NB4 (cell line): ENCODE measurements around the gene BCL2L13.

ENCODE experiments used
- DNase-seq: peaks from one replicate; pipeline ENCODE4 v3.0.0; 2010; ENCODE audit warnings: low read depth
- H3K4me3 ChIP-seq: one replicate; pipeline ENCODE4 v1.5.1; 2011; ENCODE audit warnings: mild to moderate bottlenecking, low read depth, low read length, moderate library complexity
- MYC ChIP-seq: IDR thresholded peaks from 2 replicates; pipeline ENCODE4 v1.6.1; 2011; ENCODE audit warnings: low read depth, low read length
- POLR2A ChIP-seq: IDR thresholded peaks from 2 replicates; pipeline ENCODE4 v1.6.1; 2011; ENCODE audit warnings: mild to moderate bottlenecking; ENCODE audit not compliant: insufficient read length; ENCODE audit errors: extremely low read depth
- TF ChIP-seq, protein P1 (sequence below): IDR thresholded peaks from one replicate; pipeline ENCODE4 v1.5.1; 2012; ENCODE audit warnings: low read depth, low read length
- TF ChIP-seq, protein P2 (sequence below): IDR thresholded peaks from 2 replicates; pipeline ENCODE4 v1.6.1; 2011; ENCODE audit warnings: low read depth, low read length

The BCL2L13 gene

DNA sequence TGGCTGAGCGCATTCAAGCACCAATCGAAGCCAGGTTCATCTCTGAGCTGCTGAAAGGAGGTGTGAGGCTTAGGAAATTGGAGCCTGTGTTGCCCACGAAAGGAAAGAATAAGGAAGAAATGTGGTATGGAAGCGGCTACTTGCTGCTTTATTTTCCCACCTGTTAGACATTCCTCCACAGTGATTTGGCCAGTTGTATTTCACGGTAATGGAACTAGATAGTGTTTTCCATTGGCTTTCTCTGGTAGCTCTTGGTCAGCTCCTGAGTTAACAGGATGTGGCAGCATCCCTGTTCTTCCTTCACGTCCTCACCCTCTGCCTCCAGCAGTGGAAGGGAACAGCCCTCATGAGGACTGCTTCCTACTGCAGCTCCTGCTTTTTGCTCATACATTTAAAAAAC lies 91.0 kb downstream of the BCL2L13 start:
- DNase-seq, result no peak
- H3K4me3 ChIP-seq, result no peak overlapping the region

DNA sequence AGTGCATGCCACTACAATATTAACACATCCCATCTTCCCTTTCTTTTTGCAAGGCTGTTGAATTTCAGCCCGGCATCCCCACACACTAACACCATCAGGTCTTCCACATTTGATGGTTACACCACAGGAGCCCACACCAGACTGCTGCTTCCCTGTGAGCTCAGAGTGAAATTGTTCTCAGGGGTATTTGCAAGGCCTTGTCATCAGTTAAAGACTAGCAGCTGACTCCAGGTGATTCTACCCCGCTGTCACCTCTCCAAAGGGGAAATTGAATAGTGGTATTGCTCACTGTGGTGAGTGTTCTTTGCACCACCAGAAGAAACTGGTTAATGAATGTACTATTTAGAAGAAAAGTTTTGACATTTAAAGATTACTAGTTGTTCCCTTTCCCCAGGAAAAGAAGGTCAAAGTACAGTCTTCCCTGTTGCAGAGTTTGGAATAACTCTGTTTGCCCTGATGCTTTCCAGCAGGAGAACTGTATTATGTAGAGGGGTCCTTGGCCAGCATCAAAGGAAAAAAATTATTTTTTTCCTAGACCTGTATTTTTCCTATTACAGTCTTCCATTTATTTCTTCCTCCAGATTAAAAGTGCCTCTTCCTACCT lies 93.8 kb downstream of the BCL2L13 start:
- TF ChIP-seq POLR2A (no peak), MYC (no peak)
- TF ChIP-seq, protein P1, sequence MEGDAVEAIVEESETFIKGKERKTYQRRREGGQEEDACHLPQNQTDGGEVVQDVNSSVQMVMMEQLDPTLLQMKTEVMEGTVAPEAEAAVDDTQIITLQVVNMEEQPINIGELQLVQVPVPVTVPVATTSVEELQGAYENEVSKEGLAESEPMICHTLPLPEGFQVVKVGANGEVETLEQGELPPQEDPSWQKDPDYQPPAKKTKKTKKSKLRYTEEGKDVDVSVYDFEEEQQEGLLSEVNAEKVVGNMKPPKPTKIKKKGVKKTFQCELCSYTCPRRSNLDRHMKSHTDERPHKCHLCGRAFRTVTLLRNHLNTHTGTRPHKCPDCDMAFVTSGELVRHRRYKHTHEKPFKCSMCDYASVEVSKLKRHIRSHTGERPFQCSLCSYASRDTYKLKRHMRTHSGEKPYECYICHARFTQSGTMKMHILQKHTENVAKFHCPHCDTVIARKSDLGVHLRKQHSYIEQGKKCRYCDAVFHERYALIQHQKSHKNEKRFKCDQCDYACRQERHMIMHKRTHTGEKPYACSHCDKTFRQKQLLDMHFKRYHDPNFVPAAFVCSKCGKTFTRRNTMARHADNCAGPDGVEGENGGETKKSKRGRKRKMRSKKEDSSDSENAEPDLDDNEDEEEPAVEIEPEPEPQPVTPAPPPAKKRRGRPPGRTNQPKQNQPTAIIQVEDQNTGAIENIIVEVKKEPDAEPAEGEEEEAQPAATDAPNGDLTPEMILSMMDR, result no peak
- TF ChIP-seq, protein P2, sequence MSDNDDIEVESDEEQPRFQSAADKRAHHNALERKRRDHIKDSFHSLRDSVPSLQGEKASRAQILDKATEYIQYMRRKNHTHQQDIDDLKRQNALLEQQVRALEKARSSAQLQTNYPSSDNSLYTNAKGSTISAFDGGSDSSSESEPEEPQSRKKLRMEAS, result no peak
- DNase-seq, result no peak
- no peak overlapping the region for H3K4me3 ChIP-seq

More for the DNA sequence above, 91.0 kb downstream of the BCL2L13 start:
- TF ChIP-seq, protein P1, result no peak
- TF ChIP-seq, protein P2, result no peak

DNA sequence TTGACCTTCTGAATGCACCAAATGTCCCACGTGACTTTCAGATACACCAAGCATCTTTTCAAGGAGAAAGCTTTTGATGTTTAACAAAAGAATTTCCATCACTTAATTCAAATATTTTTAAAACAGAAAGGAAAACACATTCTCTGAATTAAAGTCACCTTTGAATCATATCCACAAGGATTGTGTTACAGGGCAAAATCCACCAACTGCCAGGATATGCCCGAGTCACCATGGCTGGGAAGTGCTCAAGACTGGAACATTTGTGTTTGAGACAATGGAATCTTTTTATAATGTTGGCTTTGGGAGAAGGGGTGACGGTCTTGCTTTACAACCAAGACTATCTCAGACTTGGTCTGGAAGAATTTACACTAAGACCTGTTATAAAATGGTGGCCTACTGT lies 94.9 kb downstream of the BCL2L13 start:
- H3K4me3 ChIP-seq, result no peak overlapping the region
- DNase-seq, result no peak
- no peak for TF ChIP-seq POLR2A
- TF ChIP-seq, protein P1, result no peak
- no peak for TF ChIP-seq MYC
- TF ChIP-seq, protein P2, result no peak

DNA sequence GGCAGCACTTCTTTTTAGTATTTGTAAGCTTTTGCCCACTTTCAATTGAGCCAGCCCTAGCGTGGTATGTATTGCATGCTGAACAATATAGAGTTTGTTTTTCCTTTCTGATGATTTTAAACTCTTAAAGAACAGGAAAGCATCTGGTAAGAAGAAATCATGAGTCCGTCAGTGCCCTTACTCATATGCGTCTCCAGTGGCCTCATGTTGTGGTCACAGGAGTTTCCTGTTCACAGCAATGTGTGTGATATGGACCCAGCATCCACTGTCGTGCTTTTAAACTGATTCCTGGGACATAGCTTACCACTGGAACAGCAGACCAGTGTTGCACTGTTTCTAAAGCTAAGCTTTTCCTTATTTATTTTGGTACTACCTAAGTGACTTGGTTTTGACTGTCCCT lies 95.6 kb downstream of the BCL2L13 start:
- TF ChIP-seq, protein P1, result no peak
- no peak for TF ChIP-seq POLR2A
- 0 out of 2 replicates have a peak, but pooled peaks have one; percentile 11 for TF ChIP-seq MYC
- TF ChIP-seq, protein P2, result no peak
- no peak overlapping the region for H3K4me3 ChIP-seq
- DNase-seq, result peak; percentile 46

DNA sequence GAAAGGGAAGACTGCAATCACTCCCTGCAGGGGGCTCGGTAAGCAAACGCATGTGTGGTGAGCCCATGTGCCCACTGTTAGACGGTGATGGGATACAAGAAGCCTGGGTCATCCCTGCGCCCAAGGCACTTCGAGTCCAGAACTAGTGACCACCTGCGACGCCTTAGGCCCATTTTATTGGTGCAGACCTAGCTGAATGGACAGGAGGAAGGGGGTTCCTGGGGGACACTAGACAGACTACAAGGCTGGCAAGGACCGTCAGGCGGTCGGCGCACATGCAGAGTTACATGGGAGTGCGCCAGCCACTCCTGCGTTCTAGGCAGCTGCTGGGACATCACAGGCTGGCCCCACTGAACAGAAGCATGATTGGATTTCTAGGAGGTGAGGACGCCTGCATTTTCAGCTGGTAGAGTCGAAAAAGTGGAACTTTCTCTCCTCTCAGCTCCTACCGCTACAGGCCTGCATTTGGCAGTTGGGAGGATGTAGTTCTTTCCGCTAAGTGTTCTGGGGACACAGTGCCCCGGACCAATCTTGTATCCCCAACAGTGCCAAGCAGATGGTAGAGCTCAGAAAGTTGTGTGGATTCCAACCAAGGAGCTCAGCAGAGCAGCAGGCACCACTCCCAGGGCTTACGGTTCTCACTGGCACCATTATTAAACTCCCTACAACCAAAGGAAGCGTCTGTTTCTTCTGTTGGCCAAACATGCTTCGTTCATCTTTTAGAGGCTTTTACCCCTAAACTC lies 100.0 kb downstream of the BCL2L13 start:
- no peak for DNase-seq
- H3K4me3 ChIP-seq, result no peak overlapping the region
- TF ChIP-seq, protein P1, result no peak
- no peak for TF ChIP-seq POLR2A
- TF ChIP-seq, protein P2, result no peak
- TF ChIP-seq MYC, result no peak
